ENCODE data around the gene APOL5.

- TF ChIP-seq, protein P1, sequence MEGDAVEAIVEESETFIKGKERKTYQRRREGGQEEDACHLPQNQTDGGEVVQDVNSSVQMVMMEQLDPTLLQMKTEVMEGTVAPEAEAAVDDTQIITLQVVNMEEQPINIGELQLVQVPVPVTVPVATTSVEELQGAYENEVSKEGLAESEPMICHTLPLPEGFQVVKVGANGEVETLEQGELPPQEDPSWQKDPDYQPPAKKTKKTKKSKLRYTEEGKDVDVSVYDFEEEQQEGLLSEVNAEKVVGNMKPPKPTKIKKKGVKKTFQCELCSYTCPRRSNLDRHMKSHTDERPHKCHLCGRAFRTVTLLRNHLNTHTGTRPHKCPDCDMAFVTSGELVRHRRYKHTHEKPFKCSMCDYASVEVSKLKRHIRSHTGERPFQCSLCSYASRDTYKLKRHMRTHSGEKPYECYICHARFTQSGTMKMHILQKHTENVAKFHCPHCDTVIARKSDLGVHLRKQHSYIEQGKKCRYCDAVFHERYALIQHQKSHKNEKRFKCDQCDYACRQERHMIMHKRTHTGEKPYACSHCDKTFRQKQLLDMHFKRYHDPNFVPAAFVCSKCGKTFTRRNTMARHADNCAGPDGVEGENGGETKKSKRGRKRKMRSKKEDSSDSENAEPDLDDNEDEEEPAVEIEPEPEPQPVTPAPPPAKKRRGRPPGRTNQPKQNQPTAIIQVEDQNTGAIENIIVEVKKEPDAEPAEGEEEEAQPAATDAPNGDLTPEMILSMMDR (conservative IDR thresholded peaks at IDR 0.05; ENCODE audit: low read depth, low read length), result no peak
- TF ChIP-seq EZH2phosphoT487 (IDR thresholded peaks at IDR 0.05; ENCODE audit: borderline replicate concordance, low read length), result no peak
These were observed 59.8 kb downstream of the APOL5 start for GRCh38 chr22:35777335-35777975.

Data from PC-3 (cell line).